AG09319 (cell line): ENCODE data around the gene NR2C2.
A peak's percentile ranks its signal among the peaks of the same experiment; 100 is the strongest.
"Not testable (repeated sequence)": the region's sequence is repeated elsewhere in the genome, so short reads cannot be mapped to it uniquely, and the experiment has no call there.

Experiments used
- DNase-seq: peaks from one replicate; pipeline ENCODE4 v3.0.0-alpha.2; 2010; ENCODE audit warnings: low read depth; ENCODE audit errors: extremely low read depth
- TF ChIP-seq, protein P1 (sequence below): IDR thresholded peaks from 2 replicates; pipeline ENCODE4 v1.5.1; 2011; ENCODE audit warnings: low read depth, mild to moderate bottlenecking, inconsistent platforms, low read length, moderate library complexity

NR2C2 gene

DNA sequence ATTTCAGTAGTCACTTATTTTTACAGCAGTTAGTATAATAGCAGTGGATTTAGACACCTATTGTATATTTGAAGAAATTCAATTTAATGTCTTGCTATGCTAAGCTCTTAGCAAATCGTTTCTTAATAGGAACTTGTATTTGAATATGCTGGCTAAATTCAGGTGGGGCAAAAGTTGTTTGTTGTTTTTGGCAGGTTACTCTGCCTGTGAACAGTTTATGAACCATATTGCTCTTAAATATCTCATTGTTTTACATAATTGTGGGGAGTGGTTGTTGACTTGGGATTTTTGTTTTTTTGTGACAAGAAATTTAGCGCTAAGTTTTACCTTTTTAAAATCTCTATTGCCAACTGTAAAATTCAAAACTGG lies 43.4 kb downstream of the NR2C2 start:
- TF ChIP-seq, protein P1, sequence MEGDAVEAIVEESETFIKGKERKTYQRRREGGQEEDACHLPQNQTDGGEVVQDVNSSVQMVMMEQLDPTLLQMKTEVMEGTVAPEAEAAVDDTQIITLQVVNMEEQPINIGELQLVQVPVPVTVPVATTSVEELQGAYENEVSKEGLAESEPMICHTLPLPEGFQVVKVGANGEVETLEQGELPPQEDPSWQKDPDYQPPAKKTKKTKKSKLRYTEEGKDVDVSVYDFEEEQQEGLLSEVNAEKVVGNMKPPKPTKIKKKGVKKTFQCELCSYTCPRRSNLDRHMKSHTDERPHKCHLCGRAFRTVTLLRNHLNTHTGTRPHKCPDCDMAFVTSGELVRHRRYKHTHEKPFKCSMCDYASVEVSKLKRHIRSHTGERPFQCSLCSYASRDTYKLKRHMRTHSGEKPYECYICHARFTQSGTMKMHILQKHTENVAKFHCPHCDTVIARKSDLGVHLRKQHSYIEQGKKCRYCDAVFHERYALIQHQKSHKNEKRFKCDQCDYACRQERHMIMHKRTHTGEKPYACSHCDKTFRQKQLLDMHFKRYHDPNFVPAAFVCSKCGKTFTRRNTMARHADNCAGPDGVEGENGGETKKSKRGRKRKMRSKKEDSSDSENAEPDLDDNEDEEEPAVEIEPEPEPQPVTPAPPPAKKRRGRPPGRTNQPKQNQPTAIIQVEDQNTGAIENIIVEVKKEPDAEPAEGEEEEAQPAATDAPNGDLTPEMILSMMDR, result no peak
- no peak for DNase-seq

DNA sequence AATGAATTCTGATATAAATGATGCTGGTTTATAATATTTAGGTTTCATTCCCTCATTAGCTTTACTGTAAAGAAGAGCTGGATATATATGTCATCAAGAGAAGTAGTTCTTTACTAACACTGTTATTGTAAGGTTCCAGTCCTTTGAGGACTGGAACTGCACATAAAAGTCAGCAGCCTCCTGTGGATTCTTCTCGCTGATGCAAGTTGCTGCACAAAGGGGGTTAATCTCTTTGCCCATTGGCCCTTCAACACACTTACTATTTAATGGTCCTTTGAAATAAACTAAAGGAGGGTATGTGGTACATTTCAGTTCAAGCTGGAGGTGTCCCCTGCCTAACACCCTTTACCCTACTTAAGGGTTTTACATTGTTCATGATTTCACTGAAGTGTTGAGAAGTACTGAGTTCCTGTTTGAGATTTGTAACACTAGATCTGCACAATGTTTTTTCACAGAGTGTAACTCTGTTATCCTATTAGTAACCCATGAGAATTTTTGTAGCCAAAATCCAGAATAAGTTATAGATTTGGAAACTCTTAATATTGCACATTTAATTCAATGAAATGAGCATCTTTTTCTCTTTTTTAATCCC lies 43.9 kb downstream of the NR2C2 start:
- TF ChIP-seq, protein P1, result no peak
- DNase-seq, result no peak

DNA sequence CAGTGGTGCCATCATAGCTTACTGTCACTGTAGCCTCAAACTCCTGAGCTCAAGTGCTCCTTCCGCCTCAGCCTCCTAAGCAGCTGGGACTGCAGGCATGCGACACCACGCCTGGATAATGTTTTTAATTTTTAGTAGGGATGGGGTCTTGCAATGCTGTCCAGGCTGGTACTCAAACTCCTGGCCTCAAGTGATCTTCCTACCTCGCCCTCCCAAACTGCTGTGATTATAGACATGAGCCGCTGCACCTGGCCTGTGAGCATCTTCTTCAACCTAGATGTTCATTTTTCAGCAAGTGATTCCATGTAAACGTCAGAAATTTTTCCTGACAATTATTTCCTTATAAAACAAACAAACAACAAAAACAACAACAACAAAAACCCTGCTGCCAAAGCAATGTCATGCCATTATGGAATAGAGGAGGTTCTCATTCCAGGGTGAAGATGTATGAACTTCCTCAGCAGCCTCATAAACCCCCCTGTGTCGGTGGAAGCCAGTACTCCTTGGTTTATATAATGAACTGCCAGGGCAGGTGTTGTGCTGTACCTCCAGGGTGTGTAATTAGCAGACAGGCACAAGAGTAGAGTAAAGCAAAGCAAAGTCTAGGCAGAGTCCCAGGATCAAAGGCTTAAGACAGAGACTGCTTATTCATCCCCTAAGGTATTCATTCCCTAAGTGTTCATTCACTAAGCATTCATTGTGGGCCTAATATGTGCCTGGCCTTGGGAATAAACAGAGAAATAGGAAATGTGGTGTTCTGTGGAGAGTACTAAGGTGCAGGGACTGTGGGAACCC lies 44.6 kb downstream of the NR2C2 start:
- TF ChIP-seq, protein P1, result no peak
- no peak for DNase-seq

DNA sequence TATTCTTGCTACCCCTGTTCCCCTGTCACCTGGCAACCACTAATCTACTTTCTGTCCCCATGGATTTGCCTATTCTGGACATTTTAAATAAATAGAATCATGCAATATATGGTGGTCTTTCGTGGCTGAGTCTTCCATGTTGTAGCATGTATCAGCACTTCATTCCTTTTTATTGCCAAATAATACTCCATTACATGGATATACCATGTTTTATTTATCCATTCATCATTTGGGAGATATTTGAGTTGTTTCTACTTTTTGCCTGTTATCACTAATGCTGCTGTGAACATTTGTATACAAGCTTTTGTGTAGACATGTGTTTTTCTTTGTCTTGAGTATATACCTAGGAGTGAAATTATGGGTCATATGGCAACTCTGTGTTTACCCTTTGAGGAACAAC lies 50.6 kb downstream of the NR2C2 start:
- no peak for DNase-seq
- TF ChIP-seq, protein P1, result no peak

DNA sequence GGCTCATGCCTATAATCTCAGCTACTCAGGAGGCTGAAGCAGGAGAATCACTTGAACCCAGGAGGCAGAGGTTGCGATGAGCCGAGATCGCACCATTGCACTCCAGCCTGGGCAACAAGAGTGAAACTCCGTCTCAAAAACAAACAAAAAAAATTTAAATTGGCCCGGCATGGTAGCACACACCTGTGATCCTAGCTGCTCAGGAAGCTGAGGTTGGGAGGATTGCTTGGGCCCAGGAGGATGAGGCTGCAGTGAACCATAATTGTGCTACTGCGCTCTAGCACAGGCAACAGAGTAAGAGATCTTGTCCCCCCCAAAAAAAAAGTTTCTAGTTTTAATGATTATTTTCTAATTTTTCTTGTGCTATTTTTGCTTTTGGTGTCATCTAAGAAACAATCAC lies 51.8 kb downstream of the NR2C2 start:
- not testable (repeated sequence) for DNase-seq

DNA sequence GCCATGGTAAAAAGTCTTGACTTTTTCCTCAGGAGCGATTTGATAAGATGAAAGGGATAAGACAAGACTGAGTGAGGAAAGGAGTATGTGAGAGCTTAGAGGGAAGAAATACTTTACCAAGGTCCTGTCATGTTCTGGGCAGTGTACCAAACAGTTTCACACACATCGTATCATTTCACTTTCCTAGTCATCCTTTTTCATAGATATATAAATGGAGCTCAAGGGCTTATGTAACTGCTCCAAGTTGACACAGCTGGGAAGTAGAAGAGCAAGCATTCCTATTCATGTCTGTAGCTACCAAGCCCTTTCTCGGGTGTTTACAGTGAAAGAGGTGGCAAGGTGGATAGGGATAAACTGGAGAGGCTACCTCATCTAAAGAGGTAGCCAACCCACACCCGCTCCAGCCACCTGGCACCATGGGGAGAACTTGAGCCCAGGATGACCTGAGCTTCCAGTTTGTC lies 60.3 kb downstream of the NR2C2 start:
- TF ChIP-seq, protein P1, result no peak
- peak; percentile 68 for DNase-seq

DNA sequence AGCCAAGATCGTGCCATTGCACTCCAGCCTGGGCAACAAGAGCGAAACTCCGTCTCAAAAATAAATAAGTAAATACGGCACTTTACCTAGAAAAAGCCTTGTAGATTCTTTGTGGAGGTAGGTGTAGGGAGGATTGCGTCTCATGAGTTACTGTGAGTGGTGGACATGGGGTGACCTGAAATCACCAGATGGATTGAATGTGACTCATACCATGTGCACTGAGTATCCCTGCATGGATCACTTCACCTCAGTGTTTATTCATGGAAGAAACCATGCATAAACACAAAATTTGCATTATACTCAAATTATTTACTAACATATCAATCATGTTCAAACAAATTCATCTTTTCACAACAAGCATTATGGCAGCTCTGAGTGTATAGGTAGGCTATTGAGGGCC lies 61.8 kb downstream of the NR2C2 start:
- peak; percentile 7 for DNase-seq
- TF ChIP-seq, protein P1, result no peak

DNA sequence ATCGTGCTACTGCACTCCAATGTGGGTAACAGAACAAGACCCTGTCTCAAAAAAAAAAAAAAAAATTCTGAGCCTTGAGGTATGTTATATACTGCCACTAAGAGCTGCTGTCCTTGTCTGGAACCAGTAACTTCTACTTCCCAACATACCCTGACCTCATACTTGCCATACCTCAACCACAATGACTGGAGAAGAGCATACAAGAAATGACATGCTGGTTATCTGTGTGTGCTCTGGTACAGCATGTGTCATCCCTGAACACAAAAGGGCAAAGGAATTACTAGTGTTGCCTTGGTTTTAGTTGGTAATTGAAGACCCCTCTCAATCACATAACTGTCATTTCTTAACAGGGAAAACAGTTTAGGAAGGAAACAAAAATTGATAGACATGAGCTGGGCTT lies 63.3 kb downstream of the NR2C2 start:
- no peak for DNase-seq
- TF ChIP-seq, protein P1, result no peak
